Lower leg skin (tissue), 4 donors: ENCODE results near the gene OR5C1. TPM values are rescaled to one million over a fixed set of nuclear protein-coding genes. Genes with fewer than 3 reads are reported as not detected.

Source experiments
- DNase-seq, 2 donors: peaks; one replicate each; pipeline ENCODE4 v3.0.0-alpha.2; 2019; ENCODE audit warnings: low spot score in 2 of 2
- H3K4me3 ChIP-seq: fragments of 200-600 bp; sonication (generic); 2 replicates; pipeline ENCODE4 v1.5.1; 2017; ENCODE audit warnings: mild to moderate bottlenecking, low read depth; ENCODE audit not compliant: poor library complexity, severe bottlenecking
- POLR2A ChIP-seq, 2 donors: fragments of 450-650 bp; IDR thresholded peaks; one replicate each; pipeline ENCODE4 v1.6.1; 2016 to 2017; ENCODE audit warnings: antibody characterized with exemption in 2 of 2, mild to moderate bottlenecking in 1 of 2, moderate library complexity in 1 of 2
- WGBS, 2 donors: methylation state at CpG; one replicate each; pipeline ENCODE4 v1.1.5; 2018; 5-methylcytosine and 5-hydroxymethylcytosine counted together
- intact Hi-C: fragments of 100-400 bp; cut with DNase I; formaldehyde crosslinking; loops from one replicate; pipeline ENCODE4 v1.15.0; 2023; ENCODE audit warnings: low total_unique reads
- total RNA-seq, 4 donors: library from RNA; depleted of rRNA; stranded (reverse); fragments of >200 nt; gene quantifications; one replicate each; pipeline ENCODE4 v1.1.0, GENCODE V29; 2016
- TF ChIP-seq, protein P1 (sequence below), 3 donors: fragments of 450-650 bp; IDR thresholded peaks; one replicate each; pipeline ENCODE4 v1.5.1; 2016; ENCODE audit warnings: antibody characterized with exemption in 3 of 3, mild to moderate bottlenecking in 3 of 3, moderate library complexity in 2 of 3

Gene OR5C1
- total RNA-seq, 4 donors from 2014 or later = not detected

DNA sequence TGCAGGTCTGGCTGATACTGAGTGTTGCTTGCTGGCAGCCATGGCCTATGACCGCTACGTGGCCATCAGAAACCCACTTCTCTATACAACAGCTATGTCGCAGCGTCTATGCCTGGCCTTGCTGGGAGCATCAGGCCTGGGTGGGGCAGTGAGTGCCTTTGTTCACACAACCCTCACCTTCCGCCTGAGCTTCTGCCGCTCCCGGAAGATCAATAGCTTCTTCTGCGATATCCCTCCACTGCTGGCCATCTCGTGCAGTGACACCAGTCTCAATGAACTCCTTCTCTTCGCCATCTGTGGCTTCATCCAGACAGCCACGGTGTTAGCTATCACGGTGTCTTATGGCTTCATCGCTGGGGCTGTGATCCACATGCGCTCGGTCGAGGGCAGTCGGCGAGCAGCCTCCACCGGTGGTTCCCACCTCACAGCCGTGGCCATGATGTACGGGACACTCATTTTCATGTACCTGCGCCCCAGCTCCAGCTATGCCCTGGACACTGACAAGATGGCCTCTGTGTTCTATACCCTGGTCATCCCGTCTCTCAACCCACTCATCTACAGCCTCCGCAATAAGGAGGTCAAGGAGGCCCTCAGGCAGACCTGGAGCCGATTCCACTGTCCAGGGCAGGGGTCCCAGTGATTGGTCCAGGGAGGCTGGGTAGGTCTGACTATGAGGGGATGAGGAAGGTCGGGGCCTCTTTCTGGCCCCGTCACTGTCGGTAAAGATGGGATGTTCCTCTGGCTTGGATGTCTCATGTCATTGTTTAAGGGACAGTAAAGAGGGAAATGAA lies 718 bp downstream of the OR5C1 start:
- no peak overlapping the region for H3K4me3 ChIP-seq
- DNase-seq = peak in 1 of 2 donors; percentile 72
- intact Hi-C loops = no loop called here
- no peak for TF ChIP-seq POLR2A (IDR thresholded peaks at IDR 0.05)
- TF ChIP-seq, protein P1, sequence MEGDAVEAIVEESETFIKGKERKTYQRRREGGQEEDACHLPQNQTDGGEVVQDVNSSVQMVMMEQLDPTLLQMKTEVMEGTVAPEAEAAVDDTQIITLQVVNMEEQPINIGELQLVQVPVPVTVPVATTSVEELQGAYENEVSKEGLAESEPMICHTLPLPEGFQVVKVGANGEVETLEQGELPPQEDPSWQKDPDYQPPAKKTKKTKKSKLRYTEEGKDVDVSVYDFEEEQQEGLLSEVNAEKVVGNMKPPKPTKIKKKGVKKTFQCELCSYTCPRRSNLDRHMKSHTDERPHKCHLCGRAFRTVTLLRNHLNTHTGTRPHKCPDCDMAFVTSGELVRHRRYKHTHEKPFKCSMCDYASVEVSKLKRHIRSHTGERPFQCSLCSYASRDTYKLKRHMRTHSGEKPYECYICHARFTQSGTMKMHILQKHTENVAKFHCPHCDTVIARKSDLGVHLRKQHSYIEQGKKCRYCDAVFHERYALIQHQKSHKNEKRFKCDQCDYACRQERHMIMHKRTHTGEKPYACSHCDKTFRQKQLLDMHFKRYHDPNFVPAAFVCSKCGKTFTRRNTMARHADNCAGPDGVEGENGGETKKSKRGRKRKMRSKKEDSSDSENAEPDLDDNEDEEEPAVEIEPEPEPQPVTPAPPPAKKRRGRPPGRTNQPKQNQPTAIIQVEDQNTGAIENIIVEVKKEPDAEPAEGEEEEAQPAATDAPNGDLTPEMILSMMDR (IDR thresholded peaks at IDR 0.05) = no peak
- WGBS, 2 donors = 94 to 96% methylated on average over 26 to 28 of the region's 28 CpGs

GRCh38 chr9:122791872-122792669 lies 3.3 kb downstream of the OR5C1 start:
- 86 to 95% methylated on average over 5 of the region's 5 CpGs for WGBS, 2 donors
- peak in 1 of 2 donors; percentile 32 for DNase-seq
- intact Hi-C loops = no loop called here
- TF ChIP-seq POLR2A (IDR thresholded peaks at IDR 0.05) = no peak
- TF ChIP-seq, protein P1 (IDR thresholded peaks at IDR 0.05) = no peak
- no peak overlapping the region for H3K4me3 ChIP-seq

DNA sequence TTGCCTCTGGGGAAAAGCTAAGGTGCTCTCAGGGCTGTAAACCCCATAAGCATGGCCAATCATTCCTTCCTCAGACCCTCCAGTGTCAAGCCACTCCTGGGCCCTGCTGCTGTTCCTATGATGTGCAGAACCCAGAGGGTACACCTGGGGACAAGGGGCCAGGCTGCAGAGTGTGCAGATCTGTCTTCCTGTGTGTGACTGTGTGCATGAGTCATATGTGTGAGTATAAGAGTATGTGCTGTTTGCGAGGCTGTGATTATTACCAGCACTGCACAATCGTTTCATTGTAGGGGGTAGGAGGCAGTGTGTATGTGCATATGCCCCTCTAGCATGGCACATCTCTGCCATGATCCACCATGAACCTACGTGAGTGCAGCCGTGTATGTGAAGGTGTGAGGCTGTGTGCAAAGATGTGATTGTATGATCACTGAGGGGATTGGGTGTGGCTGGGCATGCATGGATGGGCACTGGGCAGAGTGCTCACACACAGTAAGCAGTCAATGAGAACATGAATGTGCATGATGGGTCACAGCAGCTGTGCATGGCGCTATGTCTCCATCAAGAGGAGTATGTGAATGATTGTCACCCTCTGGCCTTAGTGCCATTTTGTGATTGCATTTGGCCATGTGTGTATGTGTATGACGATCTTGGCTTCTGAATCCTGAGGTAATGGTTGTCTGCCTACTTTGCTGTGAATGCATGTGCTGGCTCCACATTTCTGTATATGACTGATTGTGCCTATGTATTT lies 8.8 kb downstream of the OR5C1 start:
- no peak for TF ChIP-seq POLR2A (IDR thresholded peaks at IDR 0.05)
- TF ChIP-seq, protein P1 (IDR thresholded peaks at IDR 0.05) = no peak
- intact Hi-C loops = no loop called here
- 78 to 83% methylated on average over 6 of the region's 6 CpGs for WGBS, 2 donors
- DNase-seq = peak in 1 of 2 donors; percentile 42
- H3K4me3 ChIP-seq = no peak overlapping the region

DNA sequence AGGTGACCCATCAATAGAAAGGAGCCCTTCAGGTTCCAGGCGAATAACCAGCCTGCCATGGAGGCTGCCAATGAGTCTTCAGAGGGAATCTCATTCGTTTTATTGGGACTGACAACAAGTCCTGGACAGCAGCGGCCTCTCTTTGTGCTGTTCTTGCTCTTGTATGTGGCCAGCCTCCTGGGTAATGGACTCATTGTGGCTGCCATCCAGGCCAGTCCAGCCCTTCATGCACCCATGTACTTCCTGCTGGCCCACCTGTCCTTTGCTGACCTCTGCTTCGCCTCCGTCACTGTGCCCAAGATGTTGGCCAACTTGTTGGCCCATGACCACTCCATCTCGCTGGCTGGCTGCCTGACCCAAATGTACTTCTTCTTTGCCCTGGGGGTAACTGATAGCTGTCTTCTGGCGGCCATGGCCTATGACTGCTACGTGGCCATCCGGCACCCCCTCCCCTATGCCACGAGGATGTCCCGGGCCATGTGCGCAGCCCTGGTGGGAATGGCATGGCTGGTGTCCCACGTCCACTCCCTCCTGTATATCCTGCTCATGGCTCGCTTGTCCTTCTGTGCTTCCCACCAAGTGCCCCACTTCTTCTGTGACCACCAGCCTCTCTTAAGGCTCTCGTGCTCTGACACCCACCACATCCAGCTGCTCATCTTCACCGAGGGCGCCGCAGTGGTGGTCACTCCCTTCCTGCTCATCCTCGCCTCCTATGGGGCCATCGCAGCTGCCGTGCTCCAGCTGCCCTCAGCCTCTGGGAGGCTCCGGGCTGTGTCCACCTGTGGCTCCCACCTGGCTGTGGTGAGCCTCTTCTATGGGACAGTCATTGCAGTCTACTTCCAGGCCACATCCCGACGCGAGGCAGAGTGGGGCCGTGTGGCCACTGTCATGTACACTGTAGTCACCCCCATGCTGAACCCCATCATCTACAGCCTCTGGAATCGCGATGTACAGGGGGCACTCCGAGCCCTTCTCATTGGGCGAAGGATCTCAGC lies 11.6 kb downstream of the OR5C1 start, which contains the start of gene OR1K1:
OR1K1 (plus strand) TSS at position 58 of the 995 bp plus-strand sequence; CDS start at position 58, 0 bp downstream.
- TF ChIP-seq, protein P1 (IDR thresholded peaks at IDR 0.05) = no peak
- no peak for TF ChIP-seq POLR2A (IDR thresholded peaks at IDR 0.05)
- H3K4me3 ChIP-seq = no peak within 1 kb of the TSS
- intact Hi-C loops = no loop called here
- peak in 1 of 2 donors; percentile 73 for DNase-seq
- WGBS, 2 donors = 95 to 96% methylated on average over 30 of the region's 30 CpGs
